ENCODE results near the gene USP7. TPM values are rescaled to one million over a fixed set of nuclear protein-coding genes. Genes with fewer than 3 reads are reported as not detected.
"Not testable (repeated sequence)": the region's sequence is repeated elsewhere in the genome, so short reads cannot be mapped to it uniquely, and the experiment has no call there.

Gene USP7
- total and polyA plus RNA-seq, 2 experiments from 2014 or later = 13.3 to 30.6 TPM

DNA sequence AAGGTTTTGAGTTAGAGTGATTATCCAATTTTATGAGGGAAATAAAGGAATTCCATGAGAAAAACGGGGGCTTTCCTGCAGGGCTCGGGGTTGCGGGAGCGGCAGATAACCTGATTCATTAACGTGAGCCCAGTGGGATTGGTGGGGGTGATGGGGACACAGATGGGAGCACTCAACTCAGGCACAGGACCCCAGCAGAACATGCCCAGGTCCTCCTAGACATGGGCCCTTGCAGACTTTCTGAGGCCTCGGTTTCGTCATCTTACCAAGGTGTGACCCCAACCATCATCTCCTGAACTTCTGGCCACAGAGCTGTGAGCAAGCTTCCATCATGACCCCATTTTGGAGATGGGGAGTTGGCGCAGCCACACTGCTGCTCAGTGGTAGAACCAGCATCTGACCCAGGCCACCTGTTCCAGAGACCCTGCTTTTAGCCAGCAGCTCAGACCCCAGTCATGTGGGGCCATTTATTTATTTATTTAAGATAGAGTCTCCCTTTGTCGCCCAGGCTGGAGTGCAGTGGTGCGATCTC, 117.2 kb downstream of the USP7 start:
- TF ChIP-seq EZH2 (IDR thresholded peaks at IDR 0.05; ENCODE audit: insufficient read depth, poor library complexity, severe bottlenecking) = no peak
- no peak for TF ChIP-seq EZH2phosphoT487 (IDR thresholded peaks at IDR 0.05; ENCODE audit: insufficient read depth, low read depth)
- Histone ChIP-seq H2AFZ (no peak overlapping the region), H3K4me3 (no peak overlapping the region), H3K4me1 (ENCODE audit: insufficient read depth) (peaks cover 26% of the 10 kb centered on the region), H3F3A (ENCODE audit: insufficient read depth) (peaks cover 57% of the 10 kb centered on the region), H3K79me2 (ENCODE audit: insufficient read depth) (peaks cover 62% of the 10 kb centered on the region), H3K36me3 (ENCODE audit: low read depth) (peaks cover 5% of the 10 kb centered on the region; the same call in 1 of the 2 replicates), H3K9ac (no peak overlapping the region), H3K9me2 (ENCODE audit: insufficient read depth) (no peaks in the 10 kb centered on the region), H3K9me3 (ENCODE audit: low read depth) (no peaks in the 10 kb centered on the region), H4K20me1 (ENCODE audit: insufficient read depth) (no peaks in the 10 kb centered on the region; the same call in 1 of the 2 replicates), H3K4me2 (ENCODE audit: unreplicated experiment) (no peak overlapping the region), H3K27me3 (replicated peaks; ENCODE audit: insufficient read depth) (no peaks in the 10 kb centered on the region), H3K27ac (no peak overlapping the region)
- WGBS, 2 experiments (ENCODE audit: low coverage in 1 of 2, low lambda C conversion rate in 2 of 2, missing lambda C conversion rate in 2 of 2) = 82% methylated on average over 10 of the region's 10 CpGs
- in situ Hi-C loops (cut with MboI) = no loop called here
- no peak for DNase-seq

DNA sequence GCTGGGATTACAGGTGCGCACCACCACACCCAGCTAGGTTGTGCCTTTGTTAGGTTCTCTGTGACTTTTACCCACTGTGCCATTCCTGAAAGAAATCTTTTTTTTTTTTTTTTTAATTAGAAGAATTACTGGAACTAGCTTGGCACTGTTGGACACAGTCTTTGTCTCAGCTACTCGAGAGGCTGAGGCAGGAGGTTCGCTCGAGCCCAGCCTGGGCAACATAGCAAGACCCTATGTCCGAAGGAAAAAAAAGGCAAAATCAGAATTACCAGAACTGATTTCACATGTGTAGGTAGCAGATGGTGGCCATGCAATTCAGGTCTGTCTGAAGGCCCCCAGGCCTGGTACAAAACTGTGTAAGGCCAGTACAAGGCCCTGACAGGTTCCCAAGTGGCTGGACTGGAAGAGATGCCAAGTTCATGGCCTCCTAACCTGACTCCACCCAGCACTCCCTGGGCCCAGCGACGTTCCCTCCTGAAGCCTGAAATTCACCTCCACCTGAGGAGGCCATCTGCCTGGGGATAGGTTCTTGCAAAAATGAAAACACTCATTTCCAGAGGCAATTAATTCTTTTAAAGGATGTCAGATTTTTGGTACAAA, 117.9 kb downstream of the USP7 start:
- DNase-seq = no peak
- 90 to 97% methylated on average over 7 of the region's 7 CpGs for WGBS, 2 experiments (ENCODE audit: low coverage in 1 of 2, low lambda C conversion rate in 2 of 2, missing lambda C conversion rate in 2 of 2)
- Histone ChIP-seq H3K4me3 (no peak overlapping the region), H2AFZ (no peak overlapping the region), H3K36me3 (ENCODE audit: low read depth) (no peaks in the 10 kb centered on the region; the same call in 1 of the 2 replicates), H3K4me1 (ENCODE audit: insufficient read depth) (peaks cover 23% of the 10 kb centered on the region), H4K20me1 (ENCODE audit: insufficient read depth) (no peaks in the 10 kb centered on the region; the same call in 1 of the 2 replicates), H3K27ac (no peak overlapping the region), H3K79me2 (ENCODE audit: insufficient read depth) (peaks cover 65% of the 10 kb centered on the region), H3K9me2 (ENCODE audit: insufficient read depth) (no peaks in the 10 kb centered on the region), H3K27me3 (replicated peaks; ENCODE audit: insufficient read depth) (no peaks in the 10 kb centered on the region), H3F3A (ENCODE audit: insufficient read depth) (peaks cover 50% of the 10 kb centered on the region), H3K9ac (no peak overlapping the region), H3K4me2 (ENCODE audit: unreplicated experiment) (no peak overlapping the region), H3K9me3 (ENCODE audit: low read depth) (no peaks in the 10 kb centered on the region)
- TF ChIP-seq EZH2phosphoT487 (IDR thresholded peaks at IDR 0.05; ENCODE audit: insufficient read depth, low read depth) (no peak), EZH2 (IDR thresholded peaks at IDR 0.05; ENCODE audit: insufficient read depth, poor library complexity, severe bottlenecking) (no peak)
- in situ Hi-C loops (cut with MboI) = no loop called here

- H4K20me1 ChIP-seq (ENCODE audit: insufficient read depth); H3K27me3 ChIP-seq (replicated peaks; ENCODE audit: insufficient read depth); H3K9me2 ChIP-seq (ENCODE audit: insufficient read depth); H3K9ac ChIP-seq; H3K27ac ChIP-seq; in situ Hi-C loops (cut with MboI); H3K9me3 ChIP-seq (ENCODE audit: low read depth); H3K4me3 ChIP-seq; DNase-seq; H2AFZ ChIP-seq; H3K4me1 ChIP-seq (ENCODE audit: insufficient read depth); H3K36me3 ChIP-seq (ENCODE audit: low read depth); H3K4me2 ChIP-seq (ENCODE audit: unreplicated experiment): not testable (repeated sequence)
- Histone ChIP-seq H3K79me2 (ENCODE audit: insufficient read depth) (peaks cover 88% of the 10 kb centered on the region), H3F3A (ENCODE audit: insufficient read depth) (peaks cover 29% of the 10 kb centered on the region)
- 97 to 98% methylated on average over 6 to 8 of the region's 12 CpGs for WGBS, 2 experiments (ENCODE audit: low coverage in 1 of 2, low lambda C conversion rate in 2 of 2, missing lambda C conversion rate in 2 of 2)
Measured at GRCh38 chr16:8843296-8843695, 120.4 kb downstream of the USP7 start.

Other genes with a start within 250 kb of the USP7 start
- 2.0 and 4.9 TPM in 2 replicates for gene TMEM186, start 166.3 kb downstream of the USP7 start, total RNA-seq (2014; rRNA removed; shearing (Covaris generic))
- gene TMEM186, start 166.3 kb downstream of the USP7 start, polyA plus RNA-seq (2016; fragmentation: Nextera tagmentation; extraction: Ambion mirVana) = 10.8 and 12.1 TPM in 2 replicates
- gene PMM2, start 166.1 kb downstream of the USP7 start, total RNA-seq (2014; rRNA removed; shearing (Covaris generic)) = 39.6 and 61.6 TPM in 2 replicates
- gene PMM2, start 166.1 kb downstream of the USP7 start, polyA plus RNA-seq (2016; fragmentation: Nextera tagmentation; extraction: Ambion mirVana) = 45.7 and 46.4 TPM in 2 replicates
- gene CARHSP1, start 94.9 kb downstream of the USP7 start, total RNA-seq (2014; rRNA removed; shearing (Covaris generic)) = 129 and 143 TPM in 2 replicates
- gene CARHSP1, start 94.9 kb downstream of the USP7 start, polyA plus RNA-seq (2016; fragmentation: Nextera tagmentation; extraction: Ambion mirVana) = 150 and 156 TPM in 2 replicates
- gene LITAFD, start 81.6 kb downstream of the USP7 start, total RNA-seq (2014; rRNA removed; shearing (Covaris generic)) = not detected in 2 replicates
- gene LITAFD, start 81.6 kb downstream of the USP7 start, polyA plus RNA-seq (2016; fragmentation: Nextera tagmentation; extraction: Ambion mirVana) = not detected in 2 replicates
- gene HAPSTR1, start 127.7 kb upstream of the USP7 start, total RNA-seq (2014; rRNA removed; shearing (Covaris generic)) = 79.2 and 85.5 TPM in 2 replicates
- 11.7 and 12.0 TPM in 2 replicates for gene HAPSTR1, start 127.7 kb upstream of the USP7 start, polyA plus RNA-seq (2016; fragmentation: Nextera tagmentation; extraction: Ambion mirVana)

All from GM23248 (cell line).